ENCODE data around the gene TINCR.

GRCh38 chr19:5512715-5513114, 55.0 kb downstream of the TINCR start:
- TF ChIP-seq, protein P1, sequence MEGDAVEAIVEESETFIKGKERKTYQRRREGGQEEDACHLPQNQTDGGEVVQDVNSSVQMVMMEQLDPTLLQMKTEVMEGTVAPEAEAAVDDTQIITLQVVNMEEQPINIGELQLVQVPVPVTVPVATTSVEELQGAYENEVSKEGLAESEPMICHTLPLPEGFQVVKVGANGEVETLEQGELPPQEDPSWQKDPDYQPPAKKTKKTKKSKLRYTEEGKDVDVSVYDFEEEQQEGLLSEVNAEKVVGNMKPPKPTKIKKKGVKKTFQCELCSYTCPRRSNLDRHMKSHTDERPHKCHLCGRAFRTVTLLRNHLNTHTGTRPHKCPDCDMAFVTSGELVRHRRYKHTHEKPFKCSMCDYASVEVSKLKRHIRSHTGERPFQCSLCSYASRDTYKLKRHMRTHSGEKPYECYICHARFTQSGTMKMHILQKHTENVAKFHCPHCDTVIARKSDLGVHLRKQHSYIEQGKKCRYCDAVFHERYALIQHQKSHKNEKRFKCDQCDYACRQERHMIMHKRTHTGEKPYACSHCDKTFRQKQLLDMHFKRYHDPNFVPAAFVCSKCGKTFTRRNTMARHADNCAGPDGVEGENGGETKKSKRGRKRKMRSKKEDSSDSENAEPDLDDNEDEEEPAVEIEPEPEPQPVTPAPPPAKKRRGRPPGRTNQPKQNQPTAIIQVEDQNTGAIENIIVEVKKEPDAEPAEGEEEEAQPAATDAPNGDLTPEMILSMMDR (IDR thresholded peaks at IDR 0.05): no peak
- TF ChIP-seq POLR2A (IDR thresholded peaks at IDR 0.05; ENCODE audit: low read length): no peak
- no peak for TF ChIP-seq RCOR1 (IDR thresholded peaks at IDR 0.05; ENCODE audit: low read depth, low read length)
- no peak for TF ChIP-seq MAFK (IDR thresholded peaks at IDR 0.05; ENCODE audit: partially characterized antibody)
- no peak for TF ChIP-seq EHMT2 (IDR thresholded peaks at IDR 0.05; ENCODE audit: low read depth)
- no peak for TF ChIP-seq PHF8 (IDR thresholded peaks at IDR 0.05; ENCODE audit: borderline replicate concordance, low read depth)
- no peak for TF ChIP-seq EP300 (IDR thresholded peaks at IDR 0.05)
- no peak for TF ChIP-seq HMGXB4 (CRISPR knock-in tag; IDR thresholded peaks at IDR 0.05; ENCODE audit: borderline replicate concordance)
- no peak for TF ChIP-seq RAD21 (conservative IDR thresholded peaks at IDR 0.05 in 1 of 2, IDR thresholded peaks at IDR 0.05 in 1 of 2)
- TF ChIP-seq CEBPB (IDR thresholded peaks at IDR 0.05): no peak
- TF ChIP-seq ZNF302 (CRISPR knock-in tag; IDR thresholded peaks at IDR 0.05): no peak
- no peak for TF ChIP-seq ELK1 (IDR thresholded peaks at IDR 0.05; ENCODE audit: low read depth, low read length)
- TF ChIP-seq RNF2 (IDR thresholded peaks at IDR 0.05; ENCODE audit: borderline replicate concordance, low read depth): no peak
